Liver (tissue), 9 donors: ENCODE measurements around the gene TRA2B. TPM values are rescaled to one million over a fixed set of nuclear protein-coding genes. Genes with fewer than 3 reads are reported as not detected.

Experiments used
- DNase-seq: peaks from one replicate; pipeline ENCODE4 v3.0.0-alpha.2; 2017; ENCODE audit warnings: low spot score
- H3K27ac ChIP-seq, 2 donors: one replicate each; pipeline ENCODE4 v1.7.0; 2013; ENCODE audit warnings: inconsistent platforms in 2 of 2, low read length in 2 of 2, control low read depth in 1 of 2, low read depth in 1 of 2, mild to moderate bottlenecking in 1 of 2
- H3K27me3 ChIP-seq, 4 donors: one replicate each; pipeline versions ENCODE4 v1.6.1 to v1.7.0; 2013; ENCODE audit warnings: low read length in 3 of 4, inconsistent platforms in 1 of 4, mild to moderate bottlenecking in 1 of 4, moderate library complexity in 1 of 4; ENCODE audit not compliant: control insufficient read depth in 4 of 4, insufficient read depth in 4 of 4
- H3K36me3 ChIP-seq, 4 donors: one replicate each; pipeline versions ENCODE4 v1.6.1 to v1.7.0; 2013; ENCODE audit warnings: low read length in 3 of 4, mild to moderate bottlenecking in 3 of 4, low read depth in 1 of 4, moderate library complexity in 1 of 4; ENCODE audit not compliant: control insufficient read depth in 4 of 4, insufficient read depth in 3 of 4
- H3K4me1 ChIP-seq, 4 donors: one replicate each; pipeline versions ENCODE4 v1.6.1 to v1.7.0; 2013; ENCODE audit warnings: low read length in 3 of 4, mild to moderate bottlenecking in 3 of 4, moderate library complexity in 1 of 4; ENCODE audit not compliant: control insufficient read depth in 4 of 4, insufficient read depth in 4 of 4
- H3K4me3 ChIP-seq, 3 donors: one replicate each; pipeline versions ENCODE4 v1.6.1 to v1.7.0; 2013; ENCODE audit warnings: low read length in 3 of 3, control low read depth in 1 of 3, low read depth in 1 of 3, mild to moderate bottlenecking in 1 of 3
- H3K9ac ChIP-seq, 2 donors: one replicate each; pipeline ENCODE4 v1.7.0; 2013; ENCODE audit warnings: low read length in 2 of 2, mild to moderate bottlenecking in 2 of 2, moderate library complexity in 2 of 2, control low read depth in 1 of 2, low read depth in 1 of 2
- H3K9me3 ChIP-seq, 4 donors: one replicate each; pipeline versions ENCODE4 v1.6.1 to v1.7.0; 2013; ENCODE audit warnings: low read length in 3 of 4; ENCODE audit not compliant: control insufficient read depth in 4 of 4
- EGR1 ChIP-seq, 2 donors: IDR thresholded peaks; 2 replicates each; pipeline ENCODE4 v1.6.1; 2016 to 2018; ENCODE audit warnings: antibody characterized with exemption in 2 of 2, low read depth in 2 of 2
- FOXA1 ChIP-seq: IDR thresholded peaks from 2 replicates; pipeline ENCODE4 v1.6.1; 2016; ENCODE audit warnings: antibody characterized with exemption
- FOXA2 ChIP-seq: IDR thresholded peaks from 2 replicates; pipeline ENCODE4 v1.6.1; 2016; ENCODE audit warnings: antibody characterized with exemption
- GABPA ChIP-seq, 2 donors: IDR thresholded peaks in 1 of 2; conservative IDR thresholded peaks in 1 of 2; 2 replicates each; pipeline ENCODE4 v1.6.1; 2016; ENCODE audit warnings: antibody characterized with exemption in 2 of 2, mild to moderate bottlenecking in 1 of 2, moderate library complexity in 1 of 2
- HNF4A ChIP-seq, 2 donors: conservative IDR thresholded peaks; 2 replicates each; pipeline ENCODE4 v1.6.1; 2016; ENCODE audit warnings: antibody characterized with exemption in 2 of 2, mild to moderate bottlenecking in 2 of 2
- HNF4G ChIP-seq: IDR thresholded peaks from 2 replicates; pipeline ENCODE4 v1.6.1; 2016; ENCODE audit warnings: antibody characterized with exemption
- JUND ChIP-seq, 2 donors: IDR thresholded peaks; 2 replicates each; pipeline ENCODE4 v1.6.1; 2016; ENCODE audit warnings: antibody characterized with exemption in 2 of 2
- NR2F2 ChIP-seq: IDR thresholded peaks from 2 replicates; pipeline ENCODE4 v1.6.1; 2016; ENCODE audit warnings: antibody characterized with exemption
- RAD21 ChIP-seq, 2 donors: IDR thresholded peaks; 2 replicates each; pipeline ENCODE4 v1.6.1; 2016; ENCODE audit warnings: antibody characterized with exemption in 2 of 2, mild to moderate bottlenecking in 2 of 2
- RXRA ChIP-seq, 2 donors: IDR thresholded peaks; 2 replicates each; pipeline ENCODE4 v1.6.1; 2017 to 2018; ENCODE audit warnings: antibody characterized with exemption in 2 of 2, mild to moderate bottlenecking in 1 of 2
- SP1 ChIP-seq: IDR thresholded peaks from 2 replicates; pipeline ENCODE4 v1.6.1; 2018; ENCODE audit warnings: antibody characterized with exemption, mild to moderate bottlenecking
- TAF1 ChIP-seq: conservative IDR thresholded peaks from 2 replicates; pipeline ENCODE4 v1.6.1; 2016; ENCODE audit warnings: antibody characterized with exemption, mild to moderate bottlenecking
- YY1 ChIP-seq: IDR thresholded peaks from 2 replicates; pipeline ENCODE4 v1.6.1; 2016; ENCODE audit warnings: antibody characterized with exemption, mild to moderate bottlenecking
- WGBS: extraction: QIAGEN DNeasy Blood & Tissue Kit; methylation state at CpG from one replicate; pipeline ENCODE4 v1.1.7; 2013; 5-methylcytosine and 5-hydroxymethylcytosine counted together
- polyA plus RNA-seq, 2 donors: library from polyadenylated mRNA; stranded (reverse) in 1 of 2; unstranded in 1 of 2; fragments of 200-250 nt in 1 of 2; fragments of >200 nt in 1 of 2; fragmentation: Nextera tagmentation in 1 of 2; extraction: Ambion mirVana in 1 of 2; gene quantifications; one replicate each; pipeline versions ENCODE4 v1.2.1 to v1.2.3, GENCODE V29; 2013 to 2015
- total RNA-seq, 2 donors: library from RNA; depleted of rRNA; stranded (reverse); fragments of >200 nt; gene quantifications; one replicate each; pipeline ENCODE4 v1.2.3, GENCODE V29; 2014
- TF ChIP-seq, protein P1 (sequence below): fragments of 150-350 bp; IDR thresholded peaks from 2 replicates; pipeline ENCODE4 v1.5.1; 2017; ENCODE audit warnings: improper control_type of control experiment, low read depth, low read length; ENCODE audit not compliant: missing input control
- TF ChIP-seq, protein P2 (sequence below): IDR thresholded peaks from 2 replicates; pipeline ENCODE4 v1.6.1; 2016; ENCODE audit warnings: antibody characterized with exemption
- TF ChIP-seq, protein P3 (sequence below): IDR thresholded peaks from 2 replicates; pipeline ENCODE4 v1.6.1; 2016; ENCODE audit warnings: antibody characterized with exemption
- TF ChIP-seq, protein P4 (sequence below): IDR thresholded peaks from 2 replicates; pipeline ENCODE4 v1.6.1; 2016; ENCODE audit warnings: antibody characterized with exemption
- TF ChIP-seq, protein P5 (sequence below): IDR thresholded peaks from 2 replicates; pipeline ENCODE4 v1.6.1; 2016; ENCODE audit warnings: antibody characterized with exemption, mild to moderate bottlenecking
- donor health status: healthy.
- donor health status: healthy.
- donor health status: healthy.
- donor health status: healthy.
- donor health status: healthy.

Gene TRA2B
- total and polyA plus RNA-seq, 4 donors: 31.8 to 106 (median 70.4) TPM

DNA sequence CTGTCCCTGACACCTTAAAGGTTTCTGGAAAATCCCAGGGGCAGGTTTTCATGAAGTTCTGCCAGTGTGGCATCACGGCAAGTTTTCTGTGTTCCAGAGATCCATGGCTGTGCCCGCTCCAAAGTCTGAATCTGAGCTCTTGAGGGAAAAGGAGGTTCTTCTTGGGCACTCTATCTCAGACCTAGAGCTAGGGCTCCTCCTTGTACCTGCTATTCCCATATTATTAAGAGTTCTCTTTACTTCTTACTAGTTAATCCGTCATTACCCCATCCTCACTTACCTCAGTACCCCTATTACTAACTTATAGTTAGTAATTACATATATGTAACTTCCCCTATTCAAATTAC lies 5.9 kb upstream of the TRA2B start:
- Histone ChIP-seq H3K4me3 (no peak overlapping the region), H3K9me3 (no peaks in the 10 kb centered on the region), H3K27ac (no peak overlapping the region), H3K27me3 (no peaks in the 10 kb centered on the region), H3K36me3 (no peaks in the 10 kb centered on the region), H3K4me1 (peaks cover 0 to 9% (median 5%) of the 10 kb centered on the region in 4 donors), H3K9ac (no peak overlapping the region)
- DNase-seq: no peak
- 35% methylated on average over 3 of the region's 3 CpGs for WGBS
- TF ChIP-seq, protein P1, sequence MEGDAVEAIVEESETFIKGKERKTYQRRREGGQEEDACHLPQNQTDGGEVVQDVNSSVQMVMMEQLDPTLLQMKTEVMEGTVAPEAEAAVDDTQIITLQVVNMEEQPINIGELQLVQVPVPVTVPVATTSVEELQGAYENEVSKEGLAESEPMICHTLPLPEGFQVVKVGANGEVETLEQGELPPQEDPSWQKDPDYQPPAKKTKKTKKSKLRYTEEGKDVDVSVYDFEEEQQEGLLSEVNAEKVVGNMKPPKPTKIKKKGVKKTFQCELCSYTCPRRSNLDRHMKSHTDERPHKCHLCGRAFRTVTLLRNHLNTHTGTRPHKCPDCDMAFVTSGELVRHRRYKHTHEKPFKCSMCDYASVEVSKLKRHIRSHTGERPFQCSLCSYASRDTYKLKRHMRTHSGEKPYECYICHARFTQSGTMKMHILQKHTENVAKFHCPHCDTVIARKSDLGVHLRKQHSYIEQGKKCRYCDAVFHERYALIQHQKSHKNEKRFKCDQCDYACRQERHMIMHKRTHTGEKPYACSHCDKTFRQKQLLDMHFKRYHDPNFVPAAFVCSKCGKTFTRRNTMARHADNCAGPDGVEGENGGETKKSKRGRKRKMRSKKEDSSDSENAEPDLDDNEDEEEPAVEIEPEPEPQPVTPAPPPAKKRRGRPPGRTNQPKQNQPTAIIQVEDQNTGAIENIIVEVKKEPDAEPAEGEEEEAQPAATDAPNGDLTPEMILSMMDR: no peak
- no peak for TF ChIP-seq JUND (IDR thresholded peaks at IDR 0.05)
- TF ChIP-seq, protein P2, sequence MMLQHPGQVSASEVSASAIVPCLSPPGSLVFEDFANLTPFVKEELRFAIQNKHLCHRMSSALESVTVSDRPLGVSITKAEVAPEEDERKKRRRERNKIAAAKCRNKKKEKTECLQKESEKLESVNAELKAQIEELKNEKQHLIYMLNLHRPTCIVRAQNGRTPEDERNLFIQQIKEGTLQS: no peak
- TF ChIP-seq EGR1 (IDR thresholded peaks at IDR 0.05; ENCODE audit: low read depth in 2 of 2): no peak
- no peak for TF ChIP-seq HNF4A (conservative IDR thresholded peaks at IDR 0.05)
- TF ChIP-seq, protein P3, sequence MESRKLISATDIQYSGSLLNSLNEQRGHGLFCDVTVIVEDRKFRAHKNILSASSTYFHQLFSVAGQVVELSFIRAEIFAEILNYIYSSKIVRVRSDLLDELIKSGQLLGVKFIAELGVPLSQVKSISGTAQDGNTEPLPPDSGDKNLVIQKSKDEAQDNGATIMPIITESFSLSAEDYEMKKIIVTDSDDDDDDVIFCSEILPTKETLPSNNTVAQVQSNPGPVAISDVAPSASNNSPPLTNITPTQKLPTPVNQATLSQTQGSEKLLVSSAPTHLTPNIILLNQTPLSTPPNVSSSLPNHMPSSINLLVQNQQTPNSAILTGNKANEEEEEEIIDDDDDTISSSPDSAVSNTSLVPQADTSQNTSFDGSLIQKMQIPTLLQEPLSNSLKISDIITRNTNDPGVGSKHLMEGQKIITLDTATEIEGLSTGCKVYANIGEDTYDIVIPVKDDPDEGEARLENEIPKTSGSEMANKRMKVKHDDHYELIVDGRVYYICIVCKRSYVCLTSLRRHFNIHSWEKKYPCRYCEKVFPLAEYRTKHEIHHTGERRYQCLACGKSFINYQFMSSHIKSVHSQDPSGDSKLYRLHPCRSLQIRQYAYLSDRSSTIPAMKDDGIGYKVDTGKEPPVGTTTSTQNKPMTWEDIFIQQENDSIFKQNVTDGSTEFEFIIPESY: no peak
- no peak for TF ChIP-seq FOXA1
- TF ChIP-seq HNF4G: no peak
- TF ChIP-seq NR2F2: no peak
- TF ChIP-seq, protein P4, sequence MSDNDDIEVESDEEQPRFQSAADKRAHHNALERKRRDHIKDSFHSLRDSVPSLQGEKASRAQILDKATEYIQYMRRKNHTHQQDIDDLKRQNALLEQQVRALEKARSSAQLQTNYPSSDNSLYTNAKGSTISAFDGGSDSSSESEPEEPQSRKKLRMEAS: no peak
- TF ChIP-seq, protein P5, sequence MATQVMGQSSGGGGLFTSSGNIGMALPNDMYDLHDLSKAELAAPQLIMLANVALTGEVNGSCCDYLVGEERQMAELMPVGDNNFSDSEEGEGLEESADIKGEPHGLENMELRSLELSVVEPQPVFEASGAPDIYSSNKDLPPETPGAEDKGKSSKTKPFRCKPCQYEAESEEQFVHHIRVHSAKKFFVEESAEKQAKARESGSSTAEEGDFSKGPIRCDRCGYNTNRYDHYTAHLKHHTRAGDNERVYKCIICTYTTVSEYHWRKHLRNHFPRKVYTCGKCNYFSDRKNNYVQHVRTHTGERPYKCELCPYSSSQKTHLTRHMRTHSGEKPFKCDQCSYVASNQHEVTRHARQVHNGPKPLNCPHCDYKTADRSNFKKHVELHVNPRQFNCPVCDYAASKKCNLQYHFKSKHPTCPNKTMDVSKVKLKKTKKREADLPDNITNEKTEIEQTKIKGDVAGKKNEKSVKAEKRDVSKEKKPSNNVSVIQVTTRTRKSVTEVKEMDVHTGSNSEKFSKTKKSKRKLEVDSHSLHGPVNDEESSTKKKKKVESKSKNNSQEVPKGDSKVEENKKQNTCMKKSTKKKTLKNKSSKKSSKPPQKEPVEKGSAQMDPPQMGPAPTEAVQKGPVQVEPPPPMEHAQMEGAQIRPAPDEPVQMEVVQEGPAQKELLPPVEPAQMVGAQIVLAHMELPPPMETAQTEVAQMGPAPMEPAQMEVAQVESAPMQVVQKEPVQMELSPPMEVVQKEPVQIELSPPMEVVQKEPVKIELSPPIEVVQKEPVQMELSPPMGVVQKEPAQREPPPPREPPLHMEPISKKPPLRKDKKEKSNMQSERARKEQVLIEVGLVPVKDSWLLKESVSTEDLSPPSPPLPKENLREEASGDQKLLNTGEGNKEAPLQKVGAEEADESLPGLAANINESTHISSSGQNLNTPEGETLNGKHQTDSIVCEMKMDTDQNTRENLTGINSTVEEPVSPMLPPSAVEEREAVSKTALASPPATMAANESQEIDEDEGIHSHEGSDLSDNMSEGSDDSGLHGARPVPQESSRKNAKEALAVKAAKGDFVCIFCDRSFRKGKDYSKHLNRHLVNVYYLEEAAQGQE: no peak
- TF ChIP-seq FOXA2: no peak
- TF ChIP-seq TAF1: no peak
- no peak for TF ChIP-seq SP1
- no peak for TF ChIP-seq YY1
- TF ChIP-seq RAD21 (IDR thresholded peaks at IDR 0.05): no peak
- TF ChIP-seq GABPA (IDR thresholded peaks at IDR 0.05 in 1 of 2, conservative IDR thresholded peaks at IDR 0.05 in 1 of 2): no peak
- no peak for TF ChIP-seq RXRA (IDR thresholded peaks at IDR 0.05)
